SW480 (cell line): ENCODE results near the gene ASB7.

ENCODE experiments used
- DNase-seq: peaks from one replicate; pipeline ENCODE4 v3.0.0-alpha.2; 2016; ENCODE audit warnings: low spot score

Gene ASB7

GRCh38 chr15:100597862-100598261, 4.5 kb upstream of the ASB7 start:
- no peak for DNase-seq

GRCh38 chr15:100598655-100599054, 3.7 kb upstream of the ASB7 start:
- DNase-seq, result no peak

- peak; percentile 7 for DNase-seq
Observed at GRCh38 chr15:100601163-100601562, 1.2 kb upstream of the ASB7 start.

GRCh38 chr15:100601617-100602063, 749 bp upstream of the ASB7 start:
- no peak for DNase-seq

- peak; percentile 33 for DNase-seq
Observed at GRCh38 chr15:100602823-100603393, 519 bp downstream of the ASB7 start.

GRCh38 chr15:100612539-100612938, 10.2 kb downstream of the ASB7 start:
- DNase-seq, result no peak

- no peak for DNase-seq
Observed at GRCh38 chr15:100613208-100613607, 10.8 kb downstream of the ASB7 start.

- no peak for DNase-seq
Observed at GRCh38 chr15:100614336-100614735, 11.9 kb downstream of the ASB7 start.

- no peak for DNase-seq
Observed at GRCh38 chr15:100614918-100615317, 12.5 kb downstream of the ASB7 start.

GRCh38 chr15:100615801-100616200, 13.4 kb downstream of the ASB7 start:
- DNase-seq, result no peak

GRCh38 chr15:100616700-100617099, 14.3 kb downstream of the ASB7 start:
- no peak for DNase-seq

GRCh38 chr15:100623301-100623700, 20.9 kb downstream of the ASB7 start:
- no peak for DNase-seq

- peak; percentile 71 for DNase-seq
Observed at GRCh38 chr15:100627789-100628395, 25.5 kb downstream of the ASB7 start.

- no peak for DNase-seq
Observed at GRCh38 chr15:100628746-100629145, 26.4 kb downstream of the ASB7 start.

GRCh38 chr15:100631831-100632230, 29.4 kb downstream of the ASB7 start:
- no peak for DNase-seq

- no peak for DNase-seq
Observed at GRCh38 chr15:100633763-100634075, 31.3 kb downstream of the ASB7 start.

GRCh38 chr15:100635406-100636071, 33.1 kb downstream of the ASB7 start:
- peak; percentile 9 for DNase-seq

GRCh38 chr15:100638177-100638730, 35.9 kb downstream of the ASB7 start:
- DNase-seq, result no peak

- no peak for DNase-seq
Observed at GRCh38 chr15:100642213-100642949, 40.0 kb downstream of the ASB7 start.

- no peak for DNase-seq
Observed at GRCh38 chr15:100642950-100643338, 40.6 kb downstream of the ASB7 start.

GRCh38 chr15:100645671-100646070, 43.3 kb downstream of the ASB7 start:
- no peak for DNase-seq

- no peak for DNase-seq
Observed at GRCh38 chr15:100648951-100649350, 46.6 kb downstream of the ASB7 start.

- DNase-seq, result peak; percentile 28
Observed at GRCh38 chr15:100650685-100651084, 48.3 kb downstream of the ASB7 start.
